22Rv1 (cell line): ENCODE results near the gene BEGAIN.

Source experiments
- H3K27ac ChIP-seq: fragments of 450-650 bp; 2 replicates; pipeline ENCODE4 v1.5.1; 2017
- ZFX ChIP-seq: fragments of 450-650 bp; IDR thresholded peaks from 2 replicates; pipeline ENCODE4 v1.6.1; 2017; ENCODE audit warnings: antibody characterized with exemption, borderline replicate concordance
- TF ChIP-seq, protein P1 (sequence below): fragments of 450-650 bp; IDR thresholded peaks from 2 replicates; pipeline ENCODE4 v1.5.1; 2017; ENCODE audit warnings: mild to moderate bottlenecking

The BEGAIN gene, protein sequence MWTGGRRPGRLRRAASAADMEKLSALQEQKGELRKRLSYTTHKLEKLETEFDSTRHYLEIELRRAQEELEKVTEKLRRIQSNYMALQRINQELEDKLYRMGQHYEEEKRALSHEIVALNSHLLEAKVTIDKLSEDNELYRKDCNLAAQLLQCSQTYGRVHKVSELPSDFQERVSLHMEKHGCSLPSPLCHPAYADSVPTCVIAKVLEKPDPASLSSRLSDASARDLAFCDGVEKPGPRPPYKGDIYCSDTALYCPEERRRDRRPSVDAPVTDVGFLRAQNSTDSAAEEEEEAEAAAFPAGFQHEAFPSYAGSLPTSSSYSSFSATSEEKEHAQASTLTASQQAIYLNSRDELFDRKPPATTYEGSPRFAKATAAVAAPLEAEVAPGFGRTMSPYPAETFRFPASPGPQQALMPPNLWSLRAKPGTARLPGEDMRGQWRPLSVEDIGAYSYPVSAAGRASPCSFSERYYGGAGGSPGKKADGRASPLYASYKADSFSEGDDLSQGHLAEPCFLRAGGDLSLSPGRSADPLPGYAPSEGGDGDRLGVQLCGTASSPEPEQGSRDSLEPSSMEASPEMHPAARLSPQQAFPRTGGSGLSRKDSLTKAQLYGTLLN

DNA sequence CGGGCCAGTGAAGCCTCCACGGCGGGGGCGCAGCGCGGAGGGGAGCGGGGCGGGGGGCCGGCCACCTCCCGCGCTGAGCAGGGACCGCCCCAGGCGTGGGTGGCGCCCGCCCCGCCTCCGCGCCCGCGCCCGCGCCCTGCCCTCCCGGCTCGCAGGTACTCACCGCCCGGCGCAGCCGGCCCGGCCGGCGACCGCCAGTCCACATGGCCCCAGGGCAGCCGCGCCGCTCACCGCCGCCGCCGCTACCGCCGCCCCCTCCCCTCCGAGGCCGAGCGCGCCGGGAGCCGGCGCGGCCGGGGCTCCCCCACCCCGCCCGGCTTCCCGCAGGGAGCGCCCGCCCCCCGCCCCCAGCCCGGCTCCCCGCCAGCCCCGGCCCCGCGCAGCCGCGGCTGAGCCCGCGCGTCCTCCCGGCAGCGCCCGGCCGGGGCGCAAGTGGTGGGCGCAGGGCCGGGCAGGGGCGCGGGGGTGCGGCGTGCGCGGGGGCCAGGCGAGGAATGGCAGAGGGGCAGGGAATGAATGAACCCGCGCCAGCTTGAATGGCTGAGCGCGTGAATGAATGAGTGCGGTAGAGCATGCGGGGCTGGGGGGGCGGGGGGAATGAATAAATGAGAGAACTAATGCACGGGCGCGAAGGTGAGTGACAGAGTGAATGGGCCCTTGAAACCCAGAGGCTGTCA is at the start of gene BEGAIN:
Gene BEGAIN (minus strand): TSS at position 332 of the 677 bp plus-strand sequence. CDS start 127 bp downstream, at position 205.
- no peak for TF ChIP-seq ZFX
- TF ChIP-seq, protein P1, sequence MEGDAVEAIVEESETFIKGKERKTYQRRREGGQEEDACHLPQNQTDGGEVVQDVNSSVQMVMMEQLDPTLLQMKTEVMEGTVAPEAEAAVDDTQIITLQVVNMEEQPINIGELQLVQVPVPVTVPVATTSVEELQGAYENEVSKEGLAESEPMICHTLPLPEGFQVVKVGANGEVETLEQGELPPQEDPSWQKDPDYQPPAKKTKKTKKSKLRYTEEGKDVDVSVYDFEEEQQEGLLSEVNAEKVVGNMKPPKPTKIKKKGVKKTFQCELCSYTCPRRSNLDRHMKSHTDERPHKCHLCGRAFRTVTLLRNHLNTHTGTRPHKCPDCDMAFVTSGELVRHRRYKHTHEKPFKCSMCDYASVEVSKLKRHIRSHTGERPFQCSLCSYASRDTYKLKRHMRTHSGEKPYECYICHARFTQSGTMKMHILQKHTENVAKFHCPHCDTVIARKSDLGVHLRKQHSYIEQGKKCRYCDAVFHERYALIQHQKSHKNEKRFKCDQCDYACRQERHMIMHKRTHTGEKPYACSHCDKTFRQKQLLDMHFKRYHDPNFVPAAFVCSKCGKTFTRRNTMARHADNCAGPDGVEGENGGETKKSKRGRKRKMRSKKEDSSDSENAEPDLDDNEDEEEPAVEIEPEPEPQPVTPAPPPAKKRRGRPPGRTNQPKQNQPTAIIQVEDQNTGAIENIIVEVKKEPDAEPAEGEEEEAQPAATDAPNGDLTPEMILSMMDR = no peak
- no peak within 1 kb of the TSS for H3K27ac ChIP-seq

DNA sequence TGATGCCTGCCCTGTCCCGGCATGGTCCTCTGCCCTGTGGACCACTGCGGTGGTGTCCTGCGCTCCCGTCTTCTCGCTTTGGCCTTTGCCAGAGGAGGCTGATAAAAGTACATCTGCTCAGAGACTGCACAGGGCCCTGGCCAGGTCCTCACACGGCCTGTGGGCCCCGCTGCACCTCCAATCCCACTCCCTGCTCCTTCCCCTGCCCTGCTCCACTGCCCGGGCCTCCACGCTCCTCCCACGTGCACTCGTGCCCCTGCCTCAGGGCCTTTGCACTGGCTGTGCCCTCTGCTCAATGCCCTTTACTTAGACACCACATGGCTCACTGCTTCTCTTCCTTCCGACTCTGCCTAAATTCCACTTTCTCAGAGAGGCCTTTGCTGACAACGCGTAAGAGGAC is 49.3 kb upstream of the BEGAIN start:
- TF ChIP-seq, protein P1 = no peak
- TF ChIP-seq ZFX = no peak
- no peak overlapping the region for H3K27ac ChIP-seq

DNA sequence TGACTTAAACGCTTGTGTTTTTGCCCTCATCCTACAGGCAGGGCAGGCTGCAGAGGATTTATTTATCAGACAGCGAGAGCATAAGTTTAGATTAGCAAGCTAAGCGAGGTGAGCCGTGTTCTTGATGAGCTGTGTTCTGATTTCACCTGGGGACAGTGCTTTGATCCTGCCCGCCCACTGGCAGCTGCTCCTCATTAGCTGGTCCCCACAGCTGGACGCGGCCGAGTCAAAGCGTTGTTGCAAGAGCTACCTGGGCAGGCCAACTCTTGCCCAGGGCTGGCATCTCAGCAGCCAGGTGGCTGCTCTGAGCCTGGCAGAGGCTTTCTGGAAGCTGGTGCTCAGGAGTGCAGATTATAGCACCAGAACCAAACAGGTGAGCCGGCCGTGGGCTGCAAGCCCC is 46.8 kb upstream of the BEGAIN start:
- no peak overlapping the region for H3K27ac ChIP-seq
- TF ChIP-seq ZFX = no peak
- TF ChIP-seq, protein P1 = no peak

DNA sequence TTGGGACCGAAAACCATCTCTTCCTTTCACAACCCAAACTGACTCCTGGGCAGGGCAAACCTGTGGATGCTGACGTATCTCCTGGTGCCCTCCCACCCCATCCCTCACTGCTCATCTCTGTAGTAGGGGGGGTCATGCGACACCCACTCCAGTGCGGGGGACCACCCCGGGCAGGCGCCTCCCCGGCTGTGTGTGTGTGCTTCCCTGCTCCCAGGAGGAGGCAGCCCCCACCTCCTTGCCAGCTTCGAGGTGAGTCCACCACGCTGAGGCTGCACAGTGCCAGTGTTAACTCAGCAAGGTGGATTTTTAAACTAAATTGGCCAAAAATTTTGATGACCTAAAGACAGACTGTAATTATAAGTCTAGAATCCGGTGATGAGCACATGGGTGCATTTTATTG is 46.2 kb upstream of the BEGAIN start:
- TF ChIP-seq, protein P1 = no peak
- TF ChIP-seq ZFX = no peak

DNA sequence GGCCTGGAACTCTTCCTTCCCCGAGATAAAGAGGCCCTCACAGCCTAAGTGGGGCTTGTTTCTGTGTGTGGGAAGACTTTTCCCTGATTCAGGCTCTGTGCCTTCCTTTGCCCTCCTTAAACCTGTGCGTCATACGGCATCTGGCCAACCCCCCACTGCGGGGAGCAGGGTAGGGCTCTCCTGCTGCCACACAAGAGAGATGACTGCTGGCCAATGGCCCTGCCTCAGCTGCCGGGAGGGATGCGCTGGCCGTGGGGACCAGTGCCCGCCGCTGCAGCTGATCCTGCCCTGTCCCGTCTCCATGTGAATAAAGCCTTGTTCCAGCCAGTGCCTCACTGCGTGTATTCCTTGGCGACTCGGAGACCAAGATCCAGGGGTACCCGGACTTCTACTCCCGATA is 42.5 kb upstream of the BEGAIN start:
- TF ChIP-seq, protein P1 = no peak
- TF ChIP-seq ZFX = no peak
- no peak overlapping the region for H3K27ac ChIP-seq

More for the DNA sequence above, 46.2 kb upstream of the BEGAIN start:
- no peak overlapping the region for H3K27ac ChIP-seq

DNA sequence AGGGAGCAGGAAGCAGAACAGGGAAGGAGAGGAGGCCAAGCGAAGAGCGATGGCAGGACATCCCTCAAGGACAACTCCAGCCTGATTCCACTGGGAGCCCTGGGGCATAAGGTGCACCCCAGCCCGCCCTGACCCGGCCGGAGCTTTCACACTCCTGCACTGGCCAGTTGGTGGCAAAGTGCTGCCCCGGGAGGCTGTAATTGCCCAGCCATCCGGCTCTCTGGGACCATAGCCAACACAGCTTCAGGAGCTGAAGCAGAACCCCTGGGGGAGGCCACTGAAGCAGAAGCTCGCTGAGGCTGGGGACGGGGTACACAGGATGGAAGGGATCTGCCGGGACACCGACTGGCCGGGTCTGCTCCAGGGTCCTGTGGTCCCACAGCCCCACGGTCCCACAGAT is 41.9 kb upstream of the BEGAIN start:
- H3K27ac ChIP-seq = no peak overlapping the region

More for the DNA sequence above, 41.9 kb upstream of the BEGAIN start:
- TF ChIP-seq, protein P1 = no peak
- no peak for TF ChIP-seq ZFX
